ENCODE results near the gene AHRR.
"Not testable (repeated sequence)": the region's sequence is repeated elsewhere in the genome, so short reads cannot be mapped to it uniquely, and the experiment has no call there.

Gene AHRR

GRCh38 chr5:306011-306805 is 15.3 kb upstream of the AHRR start:
- DNase-seq = no peak

DNA sequence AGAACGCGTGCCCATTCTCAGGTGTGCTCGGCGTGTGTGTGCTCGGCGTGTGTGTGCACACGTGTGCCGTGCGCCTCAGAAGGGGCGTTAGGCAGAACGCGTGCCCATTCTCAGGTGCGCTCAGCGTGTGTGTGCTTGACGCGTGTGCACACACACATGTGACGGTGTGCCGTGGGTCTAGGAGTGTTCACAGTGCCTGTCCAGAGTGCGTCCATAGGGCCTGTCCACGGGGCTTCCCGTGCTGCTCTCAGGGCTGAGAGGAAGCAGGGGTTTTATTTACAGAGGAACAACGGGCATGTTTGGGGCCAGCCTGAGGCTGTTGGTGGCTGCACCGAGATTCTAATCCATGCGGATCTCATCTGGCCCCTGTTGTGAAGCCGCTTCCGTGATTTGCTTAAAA is 14.2 kb upstream of the AHRR start:
- DNase-seq = no peak

DNA sequence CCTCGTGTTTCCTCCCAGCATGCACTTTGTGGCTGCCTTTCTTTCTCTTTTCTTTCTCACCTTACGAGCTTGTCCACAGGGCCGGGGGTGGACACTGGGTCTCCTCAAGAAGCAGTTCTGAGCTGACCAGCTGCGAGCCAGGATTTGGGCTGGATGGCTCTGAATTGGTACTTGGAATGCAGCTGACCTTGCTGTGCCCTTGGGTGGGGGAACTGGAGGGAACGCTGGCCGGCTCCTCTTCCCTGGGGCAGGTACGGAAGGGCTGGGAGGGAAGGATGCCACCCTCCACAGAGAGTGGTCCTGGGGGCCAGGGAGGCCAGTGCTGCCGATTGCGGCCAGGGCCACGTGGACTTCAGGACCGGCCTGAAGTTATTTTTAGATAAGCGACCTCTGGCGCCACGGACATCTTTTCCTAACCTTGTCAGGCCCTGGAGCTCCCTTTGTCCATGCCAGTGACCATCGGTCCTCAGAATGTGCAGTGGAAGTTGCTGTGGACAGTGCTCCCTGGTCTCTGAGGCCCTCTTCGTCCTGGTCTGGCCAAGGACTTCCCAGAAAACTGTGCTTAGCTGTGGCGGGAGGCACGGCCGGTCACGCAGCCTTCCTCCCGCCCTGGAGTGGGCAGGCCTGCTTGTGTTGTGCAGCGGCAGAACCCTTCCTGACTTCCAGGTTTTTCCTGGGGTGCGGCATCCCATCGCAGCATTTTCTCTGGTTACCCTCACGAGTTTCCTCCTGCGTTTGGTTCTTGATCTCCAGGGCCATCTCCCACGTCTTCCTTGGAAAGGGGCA is 13.5 kb upstream of the AHRR start:
- no peak for DNase-seq

DNA sequence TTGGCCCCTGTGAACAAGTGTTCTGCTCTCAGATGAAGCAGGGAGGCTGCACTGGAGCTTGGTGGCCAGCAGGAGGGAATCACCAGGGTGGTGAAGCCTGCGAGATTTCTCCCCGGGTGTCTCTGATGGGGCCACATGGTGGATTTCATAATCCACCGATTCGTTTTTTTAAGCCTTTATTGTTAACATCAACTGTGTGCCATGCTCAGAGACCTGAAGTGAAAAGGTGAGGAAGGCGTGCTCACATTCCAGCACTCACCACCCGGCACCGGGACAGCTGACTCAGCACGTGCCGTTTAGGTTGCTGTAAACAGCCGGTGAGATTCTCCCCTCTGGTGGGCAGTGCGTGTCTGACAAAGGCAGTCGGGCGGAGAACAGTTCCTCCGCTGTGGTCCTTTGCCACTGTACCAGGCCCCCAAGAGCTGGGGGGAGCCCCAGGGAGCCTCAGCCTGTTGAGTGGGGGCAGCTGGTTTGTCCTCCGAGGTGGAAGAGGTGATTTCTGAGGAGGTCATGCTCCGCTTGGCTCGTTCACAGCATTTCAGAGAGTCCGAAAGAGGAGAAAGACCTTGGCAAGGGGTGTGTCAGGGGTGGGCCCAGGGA is 12.7 kb upstream of the AHRR start:
- no peak for DNase-seq

GRCh38 chr5:309831-310230 is 11.7 kb upstream of the AHRR start:
- not testable (repeated sequence) for DNase-seq

DNA sequence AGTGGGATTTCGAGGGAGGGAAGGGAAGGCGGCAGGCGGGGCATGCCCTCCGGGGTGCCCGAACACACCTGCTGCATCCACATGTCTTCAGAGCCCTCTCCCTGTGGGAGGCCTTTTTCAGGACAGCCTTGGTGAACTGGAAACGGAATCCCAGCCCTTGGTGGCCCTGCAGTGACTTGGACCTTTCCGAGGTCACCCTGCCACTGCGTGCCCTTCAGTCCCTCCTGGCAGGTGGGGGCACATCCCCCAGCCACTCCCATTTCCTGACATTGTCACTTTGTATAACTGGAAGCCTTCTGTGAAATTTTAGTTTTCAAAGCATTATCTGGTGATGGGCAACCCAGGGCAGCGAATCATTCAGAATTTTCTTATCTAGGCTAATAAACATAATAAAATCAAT is 11.0 kb upstream of the AHRR start:
- no peak for DNase-seq

DNA sequence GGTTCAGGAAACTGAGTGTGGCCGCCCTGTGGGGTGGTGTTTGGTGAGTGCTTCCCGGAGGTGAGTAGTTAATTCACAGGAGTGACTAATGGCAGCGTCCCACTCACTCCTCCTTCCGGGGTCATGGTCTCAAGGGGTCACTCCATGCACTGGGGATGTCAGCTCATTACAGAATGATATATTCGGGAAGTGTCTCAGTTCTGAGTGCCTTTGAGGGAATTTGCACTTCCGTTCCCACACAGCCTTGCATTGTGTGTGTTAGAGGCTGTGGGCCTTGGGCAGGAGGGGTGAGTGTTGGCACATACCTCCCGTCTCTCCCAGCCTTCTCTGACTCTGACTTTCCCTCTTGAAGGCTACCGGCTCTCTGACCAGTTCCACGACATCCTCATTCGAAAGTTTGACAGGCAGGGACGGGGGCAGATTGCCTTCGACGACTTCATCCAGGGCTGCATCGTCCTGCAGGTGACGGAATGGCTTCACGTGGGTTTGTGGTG is 10.5 kb upstream of the AHRR start:
- DNase-seq = no peak

GRCh38 chr5:311963-312362 is 9.6 kb upstream of the AHRR start:
- no peak for DNase-seq

DNA sequence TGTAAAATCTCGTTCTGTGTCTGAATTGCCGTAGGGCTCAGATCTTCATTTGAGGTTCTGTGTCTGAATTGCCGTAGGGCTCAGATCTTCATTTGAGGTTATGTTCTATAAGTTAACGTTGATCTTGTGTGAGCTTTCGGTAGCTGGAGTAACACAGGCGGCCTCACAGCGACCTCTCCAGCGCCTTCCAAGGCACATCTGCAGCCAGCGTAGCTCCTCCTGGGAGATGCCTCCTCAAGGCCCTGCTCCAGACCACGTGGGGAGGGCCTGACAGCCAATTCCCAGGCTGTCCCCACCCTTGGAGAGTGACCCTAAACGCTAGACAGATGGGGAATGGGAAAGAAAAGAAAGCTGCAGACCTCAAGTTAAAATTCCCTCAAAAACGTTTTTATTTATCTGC is 8.7 kb upstream of the AHRR start:
- no peak for DNase-seq

DNA sequence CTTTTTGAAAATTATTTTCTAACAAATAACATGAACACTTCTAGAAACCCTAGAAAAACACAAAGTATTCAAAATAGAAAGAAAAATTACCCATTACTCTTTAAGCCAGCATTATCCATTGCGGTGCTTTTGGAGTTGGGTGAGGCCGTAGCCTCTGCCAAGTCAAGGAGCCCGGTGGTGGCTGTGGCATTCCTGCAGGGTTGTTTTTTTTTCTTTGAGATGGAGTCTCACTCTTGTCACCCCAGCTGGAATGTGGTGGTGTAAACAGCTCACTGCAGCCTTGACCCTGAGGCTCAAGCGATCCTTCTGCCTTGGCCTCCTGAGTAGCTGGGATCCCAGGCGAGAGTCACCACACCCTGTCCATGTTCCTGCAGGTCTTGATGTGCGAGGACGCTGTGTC is 8.2 kb upstream of the AHRR start:
- no peak for DNase-seq

DNA sequence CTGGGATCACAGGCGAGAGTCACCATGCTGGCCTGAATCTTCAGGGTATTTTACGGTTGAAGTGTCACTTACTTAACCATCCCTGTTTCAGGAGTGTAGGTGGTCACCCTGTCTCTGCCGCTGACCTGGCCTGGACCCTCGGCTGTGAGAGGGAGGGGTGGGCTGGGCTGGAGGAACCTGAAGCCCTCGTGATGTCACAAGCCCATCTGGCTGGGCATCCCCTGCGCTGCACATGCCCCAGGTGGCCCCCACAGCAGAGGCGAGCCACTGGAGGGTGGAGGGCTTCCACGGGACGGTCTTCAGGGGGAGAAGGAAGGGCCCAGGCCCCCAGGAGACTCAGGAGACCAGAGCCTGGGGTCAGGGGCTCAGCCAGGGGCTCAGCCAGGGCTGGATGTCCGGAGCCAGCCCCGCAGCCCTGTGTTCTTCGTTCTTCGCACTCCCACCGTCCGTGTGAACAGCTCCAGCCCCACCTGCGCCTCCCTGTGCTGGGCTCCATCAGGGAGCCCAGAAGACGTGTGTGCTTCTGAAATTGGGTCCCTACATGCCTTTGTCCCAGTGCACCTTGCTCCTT is 7.6 kb upstream of the AHRR start:
- DNase-seq = no peak

GRCh38 chr5:314676-315487 is 6.6 kb upstream of the AHRR start:
- no peak for DNase-seq

- no peak for DNase-seq
Observed at GRCh38 chr5:315488-316209, 5.9 kb upstream of the AHRR start.

DNA sequence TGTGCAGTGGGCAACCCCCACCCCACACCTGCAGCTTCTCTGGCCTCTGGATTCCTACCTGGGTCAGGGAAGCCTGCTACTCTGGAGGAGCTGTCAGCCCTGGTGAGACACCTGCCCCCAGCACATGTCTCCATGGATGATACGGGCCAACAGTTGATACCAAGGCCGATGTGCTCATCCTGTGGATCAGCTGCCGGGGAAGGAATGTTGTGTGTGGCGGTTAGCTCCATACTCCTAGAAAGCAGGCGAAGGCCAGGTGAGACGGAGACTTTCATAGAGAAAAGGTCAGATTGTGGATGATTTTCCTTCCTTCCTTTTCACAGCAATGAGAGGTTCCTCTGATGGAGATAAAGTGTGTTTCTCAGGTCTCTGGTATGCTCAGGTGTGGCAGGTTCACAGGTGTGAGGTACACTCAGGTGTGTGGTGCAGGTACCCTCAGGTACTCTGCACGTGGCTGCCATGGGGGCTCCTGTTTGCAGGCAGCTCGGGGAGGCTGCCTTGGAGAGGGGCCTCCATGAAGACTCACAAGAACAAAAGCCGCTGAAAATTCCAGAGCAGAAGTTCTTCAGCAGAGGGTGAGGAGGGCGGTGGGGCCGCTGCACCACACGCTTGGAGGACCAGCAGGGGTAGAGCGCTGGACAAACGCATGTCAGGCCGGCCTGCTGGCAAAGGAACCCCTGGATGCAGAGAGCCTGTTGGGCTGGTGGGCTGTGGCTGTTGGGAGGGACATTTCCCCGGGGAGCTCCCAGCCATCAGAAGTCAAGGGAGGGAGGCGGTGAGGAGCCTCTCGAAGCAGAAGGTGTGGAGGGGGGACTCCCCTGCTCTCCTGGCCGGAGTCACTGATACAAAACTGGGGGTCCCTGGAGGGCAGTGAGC is 5.1 kb upstream of the AHRR start:
- no peak for DNase-seq

GRCh38 chr5:317086-317811 is 4.3 kb upstream of the AHRR start:
- peak; percentile 58 for DNase-seq

DNA sequence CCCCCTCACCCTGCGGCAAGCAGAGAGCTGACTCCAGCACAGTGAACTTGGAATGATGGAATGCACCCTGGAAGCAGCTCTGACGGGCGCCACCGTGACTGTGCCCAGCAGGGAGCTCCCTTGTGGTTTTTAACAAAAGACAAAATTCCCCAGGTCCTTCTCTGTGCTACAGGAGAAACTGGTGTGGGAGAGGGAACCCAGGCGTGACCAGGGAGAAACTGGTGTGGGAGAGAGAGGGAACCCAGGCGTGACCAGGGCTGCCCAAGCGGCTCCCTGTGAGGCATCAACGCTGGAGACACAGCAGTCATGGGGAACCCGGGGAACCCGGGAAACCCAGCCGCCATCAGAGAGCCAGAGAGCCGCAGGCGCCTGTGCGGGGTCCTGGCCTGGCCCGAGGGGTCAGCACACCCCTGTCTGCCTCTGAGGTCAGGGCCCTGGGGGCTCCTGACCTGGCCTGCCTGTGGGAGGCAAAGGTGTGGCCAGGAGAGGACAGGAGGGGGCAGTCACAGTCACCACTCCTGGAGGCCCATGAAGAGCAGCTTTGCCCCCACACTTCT is 3.1 kb upstream of the AHRR start:
- DNase-seq = no peak

GRCh38 chr5:318931-319601 is 2.4 kb upstream of the AHRR start:
- DNase-seq = no peak

- DNase-seq = no peak
Observed at GRCh38 chr5:320524-321229, 837 bp upstream of the AHRR start.
